Liver (tissue), 9 donors: ENCODE measurements around the gene HPDL. TPM values are rescaled to one million over a fixed set of nuclear protein-coding genes. Genes with fewer than 3 reads are reported as not detected.

ENCODE experiments used
- DNase-seq: peaks from one replicate; pipeline ENCODE4 v3.0.0-alpha.2; 2017; ENCODE audit warnings: low spot score
- H3K27ac ChIP-seq, 2 donors: one replicate each; pipeline ENCODE4 v1.7.0; 2013; ENCODE audit warnings: inconsistent platforms in 2 of 2, low read length in 2 of 2, control low read depth in 1 of 2, low read depth in 1 of 2, mild to moderate bottlenecking in 1 of 2
- H3K27me3 ChIP-seq, 4 donors: one replicate each; pipeline versions ENCODE4 v1.6.1 to v1.7.0; 2013; ENCODE audit warnings: low read length in 3 of 4, inconsistent platforms in 1 of 4, mild to moderate bottlenecking in 1 of 4, moderate library complexity in 1 of 4; ENCODE audit not compliant: control insufficient read depth in 4 of 4, insufficient read depth in 4 of 4
- H3K36me3 ChIP-seq, 4 donors: one replicate each; pipeline versions ENCODE4 v1.6.1 to v1.7.0; 2013; ENCODE audit warnings: low read length in 3 of 4, mild to moderate bottlenecking in 3 of 4, low read depth in 1 of 4, moderate library complexity in 1 of 4; ENCODE audit not compliant: control insufficient read depth in 4 of 4, insufficient read depth in 3 of 4
- H3K4me1 ChIP-seq, 4 donors: one replicate each; pipeline versions ENCODE4 v1.6.1 to v1.7.0; 2013; ENCODE audit warnings: low read length in 3 of 4, mild to moderate bottlenecking in 3 of 4, moderate library complexity in 1 of 4; ENCODE audit not compliant: control insufficient read depth in 4 of 4, insufficient read depth in 4 of 4
- H3K4me3 ChIP-seq, 3 donors: one replicate each; pipeline versions ENCODE4 v1.6.1 to v1.7.0; 2013; ENCODE audit warnings: low read length in 3 of 3, control low read depth in 1 of 3, low read depth in 1 of 3, mild to moderate bottlenecking in 1 of 3
- H3K9ac ChIP-seq, 2 donors: one replicate each; pipeline ENCODE4 v1.7.0; 2013; ENCODE audit warnings: low read length in 2 of 2, mild to moderate bottlenecking in 2 of 2, moderate library complexity in 2 of 2, control low read depth in 1 of 2, low read depth in 1 of 2
- H3K9me3 ChIP-seq, 4 donors: one replicate each; pipeline versions ENCODE4 v1.6.1 to v1.7.0; 2013; ENCODE audit warnings: low read length in 3 of 4; ENCODE audit not compliant: control insufficient read depth in 4 of 4
- ATF3 ChIP-seq: IDR thresholded peaks from 2 replicates; pipeline ENCODE4 v1.6.1; 2016; ENCODE audit warnings: antibody characterized with exemption
- CTCF ChIP-seq: fragments of 150-350 bp; IDR thresholded peaks from 2 replicates; pipeline ENCODE4 v1.5.1; 2017; ENCODE audit warnings: improper control_type of control experiment, low read depth, low read length; ENCODE audit not compliant: missing input control
- EGR1 ChIP-seq, 2 donors: IDR thresholded peaks; 2 replicates each; pipeline ENCODE4 v1.6.1; 2016 to 2018; ENCODE audit warnings: antibody characterized with exemption in 2 of 2, low read depth in 2 of 2
- FOXA1 ChIP-seq: IDR thresholded peaks from 2 replicates; pipeline ENCODE4 v1.6.1; 2016; ENCODE audit warnings: antibody characterized with exemption
- FOXA2 ChIP-seq: IDR thresholded peaks from 2 replicates; pipeline ENCODE4 v1.6.1; 2016; ENCODE audit warnings: antibody characterized with exemption
- GABPA ChIP-seq, 2 donors: IDR thresholded peaks in 1 of 2; conservative IDR thresholded peaks in 1 of 2; 2 replicates each; pipeline ENCODE4 v1.6.1; 2016; ENCODE audit warnings: antibody characterized with exemption in 2 of 2, mild to moderate bottlenecking in 1 of 2, moderate library complexity in 1 of 2
- HNF4A ChIP-seq, 2 donors: conservative IDR thresholded peaks; 2 replicates each; pipeline ENCODE4 v1.6.1; 2016; ENCODE audit warnings: antibody characterized with exemption in 2 of 2, mild to moderate bottlenecking in 2 of 2
- HNF4G ChIP-seq: IDR thresholded peaks from 2 replicates; pipeline ENCODE4 v1.6.1; 2016; ENCODE audit warnings: antibody characterized with exemption
- JUND ChIP-seq, 2 donors: IDR thresholded peaks; 2 replicates each; pipeline ENCODE4 v1.6.1; 2016; ENCODE audit warnings: antibody characterized with exemption in 2 of 2
- MAX ChIP-seq: IDR thresholded peaks from 2 replicates; pipeline ENCODE4 v1.6.1; 2016; ENCODE audit warnings: antibody characterized with exemption
- NR2F2 ChIP-seq: IDR thresholded peaks from 2 replicates; pipeline ENCODE4 v1.6.1; 2016; ENCODE audit warnings: antibody characterized with exemption
- RAD21 ChIP-seq, 2 donors: IDR thresholded peaks; 2 replicates each; pipeline ENCODE4 v1.6.1; 2016; ENCODE audit warnings: antibody characterized with exemption in 2 of 2, mild to moderate bottlenecking in 2 of 2
- REST ChIP-seq: IDR thresholded peaks from 2 replicates; pipeline ENCODE4 v1.6.1; 2016; ENCODE audit warnings: antibody characterized with exemption, mild to moderate bottlenecking
- RXRA ChIP-seq, 2 donors: IDR thresholded peaks; 2 replicates each; pipeline ENCODE4 v1.6.1; 2017 to 2018; ENCODE audit warnings: antibody characterized with exemption in 2 of 2, mild to moderate bottlenecking in 1 of 2
- SP1 ChIP-seq: IDR thresholded peaks from 2 replicates; pipeline ENCODE4 v1.6.1; 2018; ENCODE audit warnings: antibody characterized with exemption, mild to moderate bottlenecking
- TAF1 ChIP-seq: conservative IDR thresholded peaks from 2 replicates; pipeline ENCODE4 v1.6.1; 2016; ENCODE audit warnings: antibody characterized with exemption, mild to moderate bottlenecking
- YY1 ChIP-seq: IDR thresholded peaks from 2 replicates; pipeline ENCODE4 v1.6.1; 2016; ENCODE audit warnings: antibody characterized with exemption, mild to moderate bottlenecking
- ZBTB33 ChIP-seq: IDR thresholded peaks from 2 replicates; pipeline ENCODE4 v1.6.1; 2016; ENCODE audit warnings: antibody characterized with exemption
- WGBS: extraction: QIAGEN DNeasy Blood & Tissue Kit; methylation state at CpG from one replicate; pipeline ENCODE4 v1.1.7; 2013; 5-methylcytosine and 5-hydroxymethylcytosine counted together
- polyA plus RNA-seq, 2 donors: library from polyadenylated mRNA; stranded (reverse) in 1 of 2; unstranded in 1 of 2; fragments of 200-250 nt in 1 of 2; fragments of >200 nt in 1 of 2; fragmentation: Nextera tagmentation in 1 of 2; extraction: Ambion mirVana in 1 of 2; gene quantifications; one replicate each; pipeline versions ENCODE4 v1.2.1 to v1.2.3, GENCODE V29; 2013 to 2015
- total RNA-seq, 2 donors: library from RNA; depleted of rRNA; stranded (reverse); fragments of >200 nt; gene quantifications; one replicate each; pipeline ENCODE4 v1.2.3, GENCODE V29; 2014
- donor health status: healthy.
- donor health status: healthy.
- donor health status: healthy.
- donor health status: healthy.
- donor health status: healthy.

HPDL gene
- total and polyA plus RNA-seq, 4 donors, result 0.09 to 5.2 (median 0.15) TPM; not detected in 1

- no peak for TF ChIP-seq RAD21 (IDR thresholded peaks at IDR 0.05)
- TF ChIP-seq HNF4A (conservative IDR thresholded peaks at IDR 0.05), result no peak
- TF ChIP-seq TAF1, result no peak
- TF ChIP-seq GABPA (IDR thresholded peaks at IDR 0.05 in 1 of 2, conservative IDR thresholded peaks at IDR 0.05 in 1 of 2), result no peak
- no peak for TF ChIP-seq NR2F2
- TF ChIP-seq MAX, result no peak
- no peak for TF ChIP-seq FOXA2
- TF ChIP-seq EGR1 (IDR thresholded peaks at IDR 0.05; ENCODE audit: low read depth in 2 of 2), result no peak
- TF ChIP-seq REST, result no peak
- TF ChIP-seq JUND (IDR thresholded peaks at IDR 0.05), result no peak
- no peak for TF ChIP-seq YY1
- TF ChIP-seq RXRA (IDR thresholded peaks at IDR 0.05), result no peak
- no peak for TF ChIP-seq HNF4G
- Histone ChIP-seq H3K4me3 (no peak overlapping the region), H3K4me1 (peaks cover 0 to under 1% (median under 1%) of the 10 kb centered on the region in 4 donors), H3K9ac (no peak overlapping the region), H3K9me3 (no peaks in the 10 kb centered on the region), H3K36me3 (no peaks in the 10 kb centered on the region), H3K27me3 (no peaks in the 10 kb centered on the region), H3K27ac (no peak overlapping the region)
- no peak for DNase-seq
- 90% methylated on average over 5 of the region's 5 CpGs for WGBS
Measured at GRCh38 chr1:45321444-45321843, 5.3 kb upstream of the HPDL start.

GRCh38 chr1:45322486-45323040 is 4.1 kb upstream of the HPDL start:
- TF ChIP-seq RXRA (IDR thresholded peaks at IDR 0.05) (no peak), REST (no peak), FOXA1 (no peak), FOXA2 (no peak), ATF3 (no peak), CTCF (no peak), EGR1 (IDR thresholded peaks at IDR 0.05; ENCODE audit: low read depth in 2 of 2) (no peak), YY1 (no peak), TAF1 (no peak), ZBTB33 (no peak), NR2F2 (no peak), HNF4A (conservative IDR thresholded peaks at IDR 0.05) (no peak), GABPA (IDR thresholded peaks at IDR 0.05 in 1 of 2, conservative IDR thresholded peaks at IDR 0.05 in 1 of 2) (no peak), MAX (no peak), SP1 (no peak), RAD21 (IDR thresholded peaks at IDR 0.05) (no peak), JUND (IDR thresholded peaks at IDR 0.05) (no peak), HNF4G (no peak)
- Histone ChIP-seq H3K9ac (no peak overlapping the region), H3K9me3 (no peaks in the 10 kb centered on the region), H3K4me1 (peaks cover 3 to 12% (median 7%) of the 10 kb centered on the region in 4 donors), H3K4me3 (no peak overlapping the region), H3K27me3 (no peaks in the 10 kb centered on the region), H3K36me3 (no peaks in the 10 kb centered on the region), H3K27ac (no peak overlapping the region)
- DNase-seq, result no peak
- 94% methylated on average over 10 of the region's 10 CpGs for whole genome bisulfite sequencing
